Measurements from ENCODE around the gene DCTPP1. TPM values are rescaled to one million over a fixed set of nuclear protein-coding genes. Genes with fewer than 3 reads are reported as not detected.

Gene DCTPP1
- total and polyA plus RNA-seq, 9 of the 15 experiments (the other 6 are each of a cell fraction or from before 2014, with no cell fraction given) = 45.0 to 132 (median 80.6) TPM

DNA sequence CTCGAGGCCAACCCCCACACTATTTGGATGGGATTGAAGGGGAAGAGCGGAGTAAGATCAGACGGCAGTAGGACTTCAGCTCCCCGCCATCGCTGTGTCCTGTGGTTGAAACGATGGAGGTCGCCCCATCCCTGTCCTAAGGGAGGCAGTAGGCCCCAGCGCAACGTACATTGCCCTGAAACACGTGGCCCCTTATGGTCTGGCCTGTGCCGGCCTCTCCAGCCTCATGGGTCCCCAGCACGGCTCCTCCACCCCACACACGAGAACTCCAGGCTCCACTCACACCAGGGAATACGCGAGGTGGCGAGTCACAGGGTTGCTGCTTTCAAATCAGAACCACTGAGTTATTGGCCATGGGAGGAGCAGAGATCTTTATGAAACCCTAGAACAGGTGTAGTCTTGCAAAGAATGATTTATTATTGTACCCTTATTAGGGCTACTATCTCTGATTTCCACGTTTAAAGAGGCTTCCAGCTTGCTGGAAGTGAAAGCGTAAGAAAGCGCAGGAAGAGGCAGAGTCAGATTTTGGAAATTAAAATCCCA is 669 bp upstream of the DCTPP1 start (continued):
- TF ChIP-seq, protein P1, sequence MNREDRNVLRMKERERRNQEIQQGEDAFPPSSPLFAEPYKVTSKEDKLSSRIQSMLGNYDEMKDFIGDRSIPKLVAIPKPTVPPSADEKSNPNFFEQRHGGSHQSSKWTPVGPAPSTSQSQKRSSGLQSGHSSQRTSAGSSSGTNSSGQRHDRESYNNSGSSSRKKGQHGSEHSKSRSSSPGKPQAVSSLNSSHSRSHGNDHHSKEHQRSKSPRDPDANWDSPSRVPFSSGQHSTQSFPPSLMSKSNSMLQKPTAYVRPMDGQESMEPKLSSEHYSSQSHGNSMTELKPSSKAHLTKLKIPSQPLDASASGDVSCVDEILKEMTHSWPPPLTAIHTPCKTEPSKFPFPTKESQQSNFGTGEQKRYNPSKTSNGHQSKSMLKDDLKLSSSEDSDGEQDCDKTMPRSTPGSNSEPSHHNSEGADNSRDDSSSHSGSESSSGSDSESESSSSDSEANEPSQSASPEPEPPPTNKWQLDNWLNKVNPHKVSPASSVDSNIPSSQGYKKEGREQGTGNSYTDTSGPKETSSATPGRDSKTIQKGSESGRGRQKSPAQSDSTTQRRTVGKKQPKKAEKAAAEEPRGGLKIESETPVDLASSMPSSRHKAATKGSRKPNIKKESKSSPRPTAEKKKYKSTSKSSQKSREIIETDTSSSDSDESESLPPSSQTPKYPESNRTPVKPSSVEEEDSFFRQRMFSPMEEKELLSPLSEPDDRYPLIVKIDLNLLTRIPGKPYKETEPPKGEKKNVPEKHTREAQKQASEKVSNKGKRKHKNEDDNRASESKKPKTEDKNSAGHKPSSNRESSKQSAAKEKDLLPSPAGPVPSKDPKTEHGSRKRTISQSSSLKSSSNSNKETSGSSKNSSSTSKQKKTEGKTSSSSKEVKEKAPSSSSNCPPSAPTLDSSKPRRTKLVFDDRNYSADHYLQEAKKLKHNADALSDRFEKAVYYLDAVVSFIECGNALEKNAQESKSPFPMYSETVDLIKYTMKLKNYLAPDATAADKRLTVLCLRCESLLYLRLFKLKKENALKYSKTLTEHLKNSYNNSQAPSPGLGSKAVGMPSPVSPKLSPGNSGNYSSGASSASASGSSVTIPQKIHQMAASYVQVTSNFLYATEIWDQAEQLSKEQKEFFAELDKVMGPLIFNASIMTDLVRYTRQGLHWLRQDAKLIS (CRISPR knock-in tag; IDR thresholded peaks at IDR 0.05) = no peak
- TF ChIP-seq, protein P2, sequence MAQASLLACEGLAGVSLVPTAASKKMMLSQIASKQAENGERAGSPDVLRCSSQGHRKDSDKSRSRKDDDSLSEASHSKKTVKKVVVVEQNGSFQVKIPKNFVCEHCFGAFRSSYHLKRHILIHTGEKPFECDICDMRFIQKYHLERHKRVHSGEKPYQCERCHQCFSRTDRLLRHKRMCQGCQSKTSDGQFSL (CRISPR knock-in tag; IDR thresholded peaks at IDR 0.05) = no peak
- TF ChIP-seq, protein P2 (tag; IDR thresholded peaks at IDR 0.05) = no peak; a peak in 1 of 4 replicates
- TF ChIP-seq CCAR2 (IDR thresholded peaks at IDR 0.05; ENCODE audit: low read depth, low read length) = no peak
- no peak for TF ChIP-seq RBM39 (optimal IDR thresholded peaks at IDR 0.05; ENCODE audit: low read depth, low read length)
- TF ChIP-seq, protein P3, sequence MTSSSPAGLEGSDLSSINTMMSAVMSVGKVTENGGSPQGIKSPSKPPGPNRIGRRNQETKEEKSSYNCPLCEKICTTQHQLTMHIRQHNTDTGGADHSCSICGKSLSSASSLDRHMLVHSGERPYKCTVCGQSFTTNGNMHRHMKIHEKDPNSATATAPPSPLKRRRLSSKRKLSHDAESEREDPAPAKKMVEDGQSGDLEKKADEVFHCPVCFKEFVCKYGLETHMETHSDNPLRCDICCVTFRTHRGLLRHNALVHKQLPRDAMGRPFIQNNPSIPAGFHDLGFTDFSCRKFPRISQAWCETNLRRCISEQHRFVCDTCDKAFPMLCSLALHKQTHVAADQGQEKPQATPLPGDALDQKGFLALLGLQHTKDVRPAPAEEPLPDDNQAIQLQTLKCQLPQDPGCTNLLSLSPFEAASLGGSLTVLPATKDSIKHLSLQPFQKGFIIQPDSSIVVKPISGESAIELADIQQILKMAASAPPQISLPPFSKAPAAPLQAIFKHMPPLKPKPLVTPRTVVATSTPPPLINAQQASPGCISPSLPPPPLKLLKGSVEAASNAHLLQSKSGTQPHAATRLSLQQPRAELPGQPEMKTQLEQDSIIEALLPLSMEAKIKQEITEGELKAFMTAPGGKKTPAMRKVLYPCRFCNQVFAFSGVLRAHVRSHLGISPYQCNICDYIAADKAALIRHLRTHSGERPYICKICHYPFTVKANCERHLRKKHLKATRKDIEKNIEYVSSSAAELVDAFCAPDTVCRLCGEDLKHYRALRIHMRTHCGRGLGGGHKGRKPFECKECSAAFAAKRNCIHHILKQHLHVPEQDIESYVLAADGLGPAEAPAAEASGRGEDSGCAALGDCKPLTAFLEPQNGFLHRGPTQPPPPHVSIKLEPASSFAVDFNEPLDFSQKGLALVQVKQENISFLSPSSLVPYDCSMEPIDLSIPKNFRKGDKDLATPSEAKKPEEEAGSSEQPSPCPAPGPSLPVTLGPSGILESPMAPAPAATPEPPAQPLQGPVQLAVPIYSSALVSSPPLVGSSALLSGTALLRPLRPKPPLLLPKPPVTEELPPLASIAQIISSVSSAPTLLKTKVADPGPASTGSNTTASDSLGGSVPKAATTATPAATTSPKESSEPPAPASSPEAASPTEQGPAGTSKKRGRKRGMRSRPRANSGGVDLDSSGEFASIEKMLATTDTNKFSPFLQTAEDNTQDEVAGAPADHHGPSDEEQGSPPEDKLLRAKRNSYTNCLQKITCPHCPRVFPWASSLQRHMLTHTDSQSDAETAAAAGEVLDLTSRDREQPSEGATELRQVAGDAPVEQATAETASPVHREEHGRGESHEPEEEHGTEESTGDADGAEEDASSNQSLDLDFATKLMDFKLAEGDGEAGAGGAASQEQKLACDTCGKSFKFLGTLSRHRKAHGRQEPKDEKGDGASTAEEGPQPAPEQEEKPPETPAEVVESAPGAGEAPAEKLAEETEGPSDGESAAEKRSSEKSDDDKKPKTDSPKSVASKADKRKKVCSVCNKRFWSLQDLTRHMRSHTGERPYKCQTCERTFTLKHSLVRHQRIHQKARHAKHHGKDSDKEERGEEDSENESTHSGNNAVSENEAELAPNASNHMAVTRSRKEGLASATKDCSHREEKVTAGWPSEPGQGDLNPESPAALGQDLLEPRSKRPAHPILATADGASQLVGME (CRISPR knock-in tag; IDR thresholded peaks at IDR 0.05) = no peak
- no peak for TF ChIP-seq SREBF2 (CRISPR knock-in tag; IDR thresholded peaks at IDR 0.05)
- no peak for TF ChIP-seq NFE2L1 (tag; IDR thresholded peaks at IDR 0.05; ENCODE audit: borderline replicate concordance, low read depth)
- TF ChIP-seq CBX5 (IDR thresholded peaks at IDR 0.05; ENCODE audit: borderline replicate concordance, low read depth) = no peak
- TF ChIP-seq SP1 (CRISPR knock-in tag; IDR thresholded peaks at IDR 0.05) = no peak
- TF ChIP-seq ZEB2 (IDR thresholded peaks at IDR 0.05) = no peak
- TF ChIP-seq, protein P4, sequence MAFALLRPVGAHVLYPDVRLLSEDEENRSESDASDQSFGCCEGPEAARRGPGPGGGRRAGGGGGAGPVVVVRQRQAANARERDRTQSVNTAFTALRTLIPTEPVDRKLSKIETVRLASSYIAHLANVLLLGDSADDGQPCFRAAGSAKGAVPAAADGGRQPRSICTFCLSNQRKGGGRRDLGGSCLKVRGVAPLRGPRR (CRISPR knock-in tag; IDR thresholded peaks at IDR 0.05) = no peak; the same call in 1 of the 2 replicates
- TF ChIP-seq SRSF3 (IDR thresholded peaks at IDR 0.05; ENCODE audit: insufficient read depth, low read length) = no peak
- TF ChIP-seq ZNF551 (CRISPR knock-in tag; IDR thresholded peaks at IDR 0.05) = no peak
- no peak for TF ChIP-seq ZNF212 (CRISPR knock-in tag; IDR thresholded peaks at IDR 0.05)
- TF ChIP-seq, protein P5, sequence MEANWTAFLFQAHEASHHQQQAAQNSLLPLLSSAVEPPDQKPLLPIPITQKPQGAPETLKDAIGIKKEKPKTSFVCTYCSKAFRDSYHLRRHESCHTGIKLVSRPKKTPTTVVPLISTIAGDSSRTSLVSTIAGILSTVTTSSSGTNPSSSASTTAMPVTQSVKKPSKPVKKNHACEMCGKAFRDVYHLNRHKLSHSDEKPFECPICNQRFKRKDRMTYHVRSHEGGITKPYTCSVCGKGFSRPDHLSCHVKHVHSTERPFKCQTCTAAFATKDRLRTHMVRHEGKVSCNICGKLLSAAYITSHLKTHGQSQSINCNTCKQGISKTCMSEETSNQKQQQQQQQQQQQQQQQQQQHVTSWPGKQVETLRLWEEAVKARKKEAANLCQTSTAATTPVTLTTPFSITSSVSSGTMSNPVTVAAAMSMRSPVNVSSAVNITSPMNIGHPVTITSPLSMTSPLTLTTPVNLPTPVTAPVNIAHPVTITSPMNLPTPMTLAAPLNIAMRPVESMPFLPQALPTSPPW (CRISPR knock-in tag; IDR thresholded peaks at IDR 0.05) = no peak; the same call in 1 of the 2 replicates

Data from K562 (cell line).